Mesendoderm (in vitro differentiated cells): Measurements from ENCODE around the gene DNPH1.

ENCODE experiments used
- DNase-seq: peaks from one replicate; pipeline ENCODE4 v3.0.0; 2013
- H2AK5ac ChIP-seq: 2 replicates; pipeline ENCODE4 v1.6.1; 2013; ENCODE audit warnings: low read length, inconsistent platforms
- H2BK120ac ChIP-seq: 2 replicates; pipeline ENCODE4 v1.6.1; 2013; ENCODE audit warnings: low read depth, mild to moderate bottlenecking, low read length, moderate library complexity, mixed read lengths
- H2BK15ac ChIP-seq: replicated peaks from 2 replicates; pipeline ENCODE4 v1.6.1; 2013; ENCODE audit warnings: low read depth, mild to moderate bottlenecking, moderate library complexity
- H2BK5ac ChIP-seq: 2 replicates; pipeline ENCODE4 v1.6.1; 2013; ENCODE audit warnings: low read length, inconsistent platforms
- H3K18ac ChIP-seq: 2 replicates; pipeline ENCODE4 v1.6.1; 2013; ENCODE audit warnings: mild to moderate bottlenecking, low read length, mixed read lengths
- H3K23ac ChIP-seq: one replicate; pipeline ENCODE4 v1.6.1; 2013; ENCODE audit warnings: low read length
- H3K27ac ChIP-seq: 2 replicates; pipeline ENCODE4 v1.5.1; 2013; ENCODE audit warnings: low read depth, mild to moderate bottlenecking, inconsistent platforms, low read length, moderate library complexity
- H3K27me3 ChIP-seq: 2 replicates; pipeline ENCODE4 v1.6.1; 2013; ENCODE audit warnings: low read length, control low read depth, mild to moderate bottlenecking, inconsistent platforms; ENCODE audit not compliant: insufficient read depth, poor library complexity
- H3K36me3 ChIP-seq: 2 replicates; pipeline ENCODE4 v1.6.1; 2013; ENCODE audit warnings: low read length, inconsistent platforms; ENCODE audit not compliant: control insufficient read depth, insufficient read depth
- H3K4ac ChIP-seq: one replicate; pipeline ENCODE4 v1.6.1; 2013; ENCODE audit warnings: low read depth, mild to moderate bottlenecking, low read length, moderate library complexity
- H3K4me1 ChIP-seq: 2 replicates; pipeline ENCODE4 v1.6.1; 2013; ENCODE audit warnings: low read depth, low read length, inconsistent platforms; ENCODE audit not compliant: control insufficient read depth
- H3K4me2 ChIP-seq: 2 replicates; pipeline ENCODE4 v1.6.1; 2013; ENCODE audit warnings: low read length
- H3K4me3 ChIP-seq: 2 replicates; pipeline ENCODE4 v1.5.1; 2013; ENCODE audit warnings: mild to moderate bottlenecking, low read length
- H3K56ac ChIP-seq: one replicate; pipeline ENCODE4 v1.6.1; 2013; ENCODE audit warnings: low read length
- H3K79me1 ChIP-seq: 2 replicates; pipeline ENCODE4 v1.6.1; 2013; ENCODE audit warnings: low read length, inconsistent platforms
- H3K79me2 ChIP-seq: 2 replicates; pipeline ENCODE4 v1.6.1; 2013; ENCODE audit warnings: mild to moderate bottlenecking, low read length; ENCODE audit not compliant: control insufficient read depth, insufficient read depth
- H3K9ac ChIP-seq: 2 replicates; pipeline ENCODE4 v1.6.1; 2013; ENCODE audit warnings: low read length, inconsistent platforms
- H4K5ac ChIP-seq: one replicate; pipeline ENCODE4 v1.6.1; 2013; ENCODE audit warnings: low read length
- H4K8ac ChIP-seq: one replicate; pipeline ENCODE4 v1.6.1; 2013; ENCODE audit warnings: low read depth, mild to moderate bottlenecking, control low read depth, low read length, moderate library complexity
- WGBS: extraction: QIAGEN DNeasy Blood & Tissue Kit; methylation state at CpG from one replicate; pipeline ENCODE4 v1.1.7; 2013; ENCODE audit warnings: low lambda C conversion rate, missing lambda C conversion rate; ENCODE audit not compliant: insufficient coverage; ENCODE audit errors: extremely low coverage; 5-methylcytosine and 5-hydroxymethylcytosine counted together

DNPH1 gene

DNA sequence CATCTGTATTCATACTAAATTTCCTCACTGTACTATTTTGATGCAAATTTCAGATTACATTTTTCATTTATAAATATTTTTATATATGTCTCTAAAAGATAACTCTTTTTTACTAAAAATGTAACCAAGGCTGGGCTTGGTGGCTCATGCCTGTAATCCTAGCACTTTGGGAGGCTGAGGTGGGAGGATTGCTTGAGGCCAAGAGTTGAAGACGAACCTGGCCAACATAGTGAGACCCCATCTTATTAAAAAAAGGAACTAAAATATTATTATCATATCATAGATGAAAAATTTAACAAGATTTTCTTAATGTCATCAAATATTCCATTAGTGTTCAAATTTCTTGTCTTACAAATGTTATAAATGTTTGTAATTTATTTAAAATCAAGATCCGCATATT lies 6.6 kb upstream of the DNPH1 start:
- H3K18ac ChIP-seq = no peak overlapping the region
- no peak overlapping the region for H3K4ac ChIP-seq
- DNase-seq = no peak
- H3K4me3 ChIP-seq = no peak overlapping the region
- no peak overlapping the region for H2AK5ac ChIP-seq
- no CpG with 5 or more reads among the region's 2 CpGs for WGBS
- H3K23ac ChIP-seq = no peak overlapping the region
- H3K9ac ChIP-seq = no peak overlapping the region
- no peak overlapping the region for H4K5ac ChIP-seq
- H2BK120ac ChIP-seq = no peak overlapping the region
- no peak overlapping the region for H2BK15ac ChIP-seq
- no peak overlapping the region for H2BK5ac ChIP-seq
- no peaks in the 10 kb centered on the region for H3K79me1 ChIP-seq
- no peaks in the 10 kb centered on the region for H3K36me3 ChIP-seq
- peaks cover 3% of the 10 kb centered on the region for H3K27me3 ChIP-seq
- H3K4me2 ChIP-seq = no peak overlapping the region
- H3K56ac ChIP-seq = no peak overlapping the region
- no peaks in the 10 kb centered on the region for H3K79me2 ChIP-seq
- H4K8ac ChIP-seq = no peak overlapping the region
- H3K4me1 ChIP-seq = no peaks in the 10 kb centered on the region
- H3K27ac ChIP-seq = no peak overlapping the region

DNA sequence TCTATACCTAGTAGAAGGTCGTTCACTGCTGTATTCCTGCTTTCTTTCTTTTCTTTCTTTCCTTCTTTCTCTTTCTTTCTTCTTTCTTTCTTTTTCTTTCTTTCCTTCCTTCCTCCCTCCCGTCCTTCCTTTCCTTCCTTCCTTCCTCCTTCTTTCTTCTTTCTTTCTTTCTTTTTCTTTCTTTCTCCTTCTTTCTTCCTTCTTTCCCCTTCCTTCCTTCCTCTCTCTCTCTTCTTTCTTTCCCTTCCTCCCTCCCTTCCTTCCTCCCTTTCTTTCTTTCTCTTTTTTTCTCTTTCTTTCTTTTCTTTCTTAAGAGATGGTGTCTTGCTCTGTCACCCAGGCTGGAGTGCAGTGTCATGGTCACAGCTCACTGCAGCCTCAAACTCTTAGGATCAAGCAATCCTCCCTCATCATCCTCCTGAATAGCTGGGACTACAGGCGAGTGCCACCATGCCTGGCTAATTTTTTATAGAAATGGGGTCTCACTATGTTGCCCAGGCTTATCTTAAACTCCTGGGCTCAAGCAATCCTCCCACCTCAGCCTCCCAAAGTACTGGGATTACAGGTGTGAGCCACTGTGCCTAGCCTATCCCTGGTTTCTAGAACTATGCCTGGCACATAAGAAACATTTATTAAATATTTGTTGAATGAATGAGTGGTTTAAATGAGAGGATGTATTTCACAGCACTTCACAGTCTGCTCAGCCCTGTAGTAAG lies 2.6 kb upstream of the DNPH1 start:
- H2BK5ac ChIP-seq = no peak overlapping the region
- H3K23ac ChIP-seq = no peak overlapping the region
- H2BK120ac ChIP-seq = no peak overlapping the region
- no peak overlapping the region for H4K5ac ChIP-seq
- H3K27me3 ChIP-seq = peaks cover 2% of the 10 kb centered on the region
- no peak overlapping the region for H3K4me3 ChIP-seq
- no peak for DNase-seq
- WGBS = no CpG with 5 or more reads among the region's 3 CpGs
- H4K8ac ChIP-seq = no peak overlapping the region
- H3K9ac ChIP-seq = no peak overlapping the region
- H3K79me2 ChIP-seq = no peaks in the 10 kb centered on the region
- no peak overlapping the region for H2AK5ac ChIP-seq
- H3K27ac ChIP-seq = no peak overlapping the region
- H3K4me2 ChIP-seq = no peak overlapping the region
- H3K18ac ChIP-seq = no peak overlapping the region
- no peaks in the 10 kb centered on the region for H3K79me1 ChIP-seq
- H3K4ac ChIP-seq = no peak overlapping the region
- H2BK15ac ChIP-seq = no peak overlapping the region
- no peaks in the 10 kb centered on the region for H3K4me1 ChIP-seq
- H3K56ac ChIP-seq = no peak overlapping the region
- H3K36me3 ChIP-seq = no peaks in the 10 kb centered on the region

DNA sequence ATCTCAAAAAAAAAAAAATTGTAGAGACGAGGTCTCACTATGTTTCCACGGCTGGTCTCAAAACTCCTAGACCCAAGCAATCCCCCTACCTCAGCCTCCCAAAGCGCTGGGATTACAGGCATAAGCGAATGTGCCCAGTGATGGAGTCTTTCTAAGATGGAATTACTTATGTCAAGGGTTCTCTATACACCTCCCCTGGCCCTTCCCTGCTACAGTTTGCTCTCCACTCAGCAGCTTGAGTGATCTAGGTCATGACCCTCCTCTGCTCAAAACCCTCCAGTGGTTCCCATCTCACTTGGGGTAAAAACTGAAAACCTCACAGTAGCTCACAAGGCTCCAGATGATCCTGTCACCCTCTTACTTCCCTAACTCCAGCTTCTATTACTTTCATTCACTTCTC lies 1.8 kb upstream of the DNPH1 start:
- H3K4me2 ChIP-seq = no peak overlapping the region
- no peak overlapping the region for H3K4ac ChIP-seq
- no peak overlapping the region for H4K5ac ChIP-seq
- no peaks in the 10 kb centered on the region for H3K79me2 ChIP-seq
- no peak overlapping the region for H3K9ac ChIP-seq
- DNase-seq = no peak
- no CpG with 5 or more reads among the region's 4 CpGs for WGBS
- no peak overlapping the region for H2BK120ac ChIP-seq
- H3K4me1 ChIP-seq = no peaks in the 10 kb centered on the region
- H3K27ac ChIP-seq = no peak overlapping the region
- H3K27me3 ChIP-seq = peaks cover 2% of the 10 kb centered on the region
- no peak overlapping the region for H2BK15ac ChIP-seq
- H2BK5ac ChIP-seq = no peak overlapping the region
- H3K56ac ChIP-seq = no peak overlapping the region
- no peak overlapping the region for H3K4me3 ChIP-seq
- no peak overlapping the region for H4K8ac ChIP-seq
- no peak overlapping the region for H2AK5ac ChIP-seq
- no peaks in the 10 kb centered on the region for H3K79me1 ChIP-seq
- H3K18ac ChIP-seq = no peak overlapping the region
- H3K36me3 ChIP-seq = no peaks in the 10 kb centered on the region
- H3K23ac ChIP-seq = no peak overlapping the region

DNA sequence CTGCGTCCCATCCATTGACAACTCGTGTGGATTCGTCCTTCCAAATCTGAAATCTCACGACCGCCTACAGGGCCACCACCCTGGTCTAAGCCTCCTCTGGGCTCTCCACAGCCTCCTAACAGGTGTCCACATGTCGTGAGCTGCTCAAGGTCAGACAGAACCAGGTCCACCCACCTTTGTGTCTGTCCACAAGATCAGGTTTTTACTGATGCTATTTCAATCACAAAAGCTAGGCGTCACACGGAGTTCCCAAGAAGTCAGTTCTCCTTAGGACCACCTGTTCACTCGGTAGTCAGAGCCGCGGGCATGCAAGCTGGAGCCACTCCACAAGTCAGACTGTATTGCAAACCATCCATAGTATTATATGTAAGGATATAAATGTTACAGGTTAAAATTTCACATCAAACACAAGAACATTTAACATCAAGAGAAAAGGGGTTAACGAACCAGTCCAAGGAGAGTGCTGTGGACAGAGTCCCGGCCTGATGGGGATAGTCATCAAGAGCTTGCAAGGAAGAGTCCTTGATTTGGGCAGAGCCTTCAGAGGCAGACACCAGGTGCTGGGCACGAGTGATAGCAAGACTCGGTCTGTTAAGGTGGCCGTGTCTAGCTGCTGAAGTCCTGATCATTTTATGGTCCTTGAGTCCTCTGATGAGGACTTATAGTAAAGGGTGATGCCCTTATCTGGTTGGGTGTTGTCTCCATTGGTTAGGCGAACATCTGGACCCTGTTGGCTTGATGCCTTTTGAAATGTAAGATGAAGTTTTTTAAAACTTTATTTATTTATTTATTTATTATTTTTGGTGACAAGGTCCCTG lies 731 bp upstream of the DNPH1 start:
- no peak overlapping the region for H3K27ac ChIP-seq
- H2BK120ac ChIP-seq = no peak overlapping the region
- H3K4me3 ChIP-seq = no peak overlapping the region
- H3K79me2 ChIP-seq = no peaks in the 10 kb centered on the region
- no peaks in the 10 kb centered on the region for H3K4me1 ChIP-seq
- H4K5ac ChIP-seq = no peak overlapping the region
- no CpG with 5 or more reads among the region's 17 CpGs for WGBS
- no peak overlapping the region for H4K8ac ChIP-seq
- H3K79me1 ChIP-seq = no peaks in the 10 kb centered on the region
- peak overlapping the region; percentile 74 for H3K56ac ChIP-seq
- H3K9ac ChIP-seq = peak overlapping the region; percentile 19
- H2BK5ac ChIP-seq = no peak overlapping the region
- peak overlapping the region; percentile 37 for H3K4me2 ChIP-seq
- peaks cover 2% of the 10 kb centered on the region for H3K27me3 ChIP-seq
- no peak overlapping the region for H3K23ac ChIP-seq
- no peak for DNase-seq
- H2BK15ac ChIP-seq = no peak overlapping the region
- H2AK5ac ChIP-seq = no peak overlapping the region
- no peaks in the 10 kb centered on the region for H3K36me3 ChIP-seq
- H3K18ac ChIP-seq = no peak overlapping the region
- H3K4ac ChIP-seq = no peak overlapping the region

DNA sequence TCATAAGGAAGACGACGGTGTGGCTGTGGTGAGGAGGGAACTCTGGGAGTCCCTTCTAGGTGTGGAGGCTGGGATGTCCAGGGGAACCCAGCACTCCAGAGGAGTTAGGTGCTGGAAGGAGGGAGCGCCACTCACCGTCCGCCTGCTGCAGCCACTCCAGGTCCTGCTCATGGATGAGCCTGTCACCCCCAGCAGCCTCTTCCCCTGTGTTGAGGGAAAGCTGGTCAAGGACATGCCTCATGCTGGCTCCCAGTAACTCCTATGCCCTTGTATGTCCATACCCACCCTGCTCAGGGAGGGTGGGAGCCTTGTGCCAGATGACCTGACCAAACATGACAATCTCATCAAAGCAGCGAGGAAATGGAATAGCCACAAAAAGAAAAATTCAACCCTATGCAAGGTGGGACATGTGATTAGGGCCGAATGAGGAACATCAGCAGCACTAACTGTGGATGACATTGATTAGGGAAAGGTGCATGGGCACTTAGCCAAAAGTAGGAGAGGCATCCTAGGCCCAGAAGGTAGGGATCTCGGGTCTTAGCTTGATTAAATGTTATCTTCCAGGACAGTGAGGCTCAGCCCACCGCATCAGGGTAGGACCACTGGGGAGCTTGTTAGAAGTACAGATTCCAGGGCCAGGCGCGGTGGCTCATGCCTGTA lies 3.0 kb downstream of the DNPH1 start:
- H3K27ac ChIP-seq = no peak overlapping the region
- H2BK5ac ChIP-seq = no peak overlapping the region
- no peak for DNase-seq
- no peak overlapping the region for H2BK120ac ChIP-seq
- no peaks in the 10 kb centered on the region for H3K79me1 ChIP-seq
- H2AK5ac ChIP-seq = no peak overlapping the region
- no peak overlapping the region for H3K4me2 ChIP-seq
- no peak overlapping the region for H3K4ac ChIP-seq
- H4K5ac ChIP-seq = no peak overlapping the region
- no peak overlapping the region for H2BK15ac ChIP-seq
- H3K4me3 ChIP-seq = no peak overlapping the region
- H3K36me3 ChIP-seq = no peaks in the 10 kb centered on the region
- H3K27me3 ChIP-seq = peaks cover 2% of the 10 kb centered on the region
- WGBS = no CpG with 5 or more reads among the region's 11 CpGs
- H3K79me2 ChIP-seq = no peaks in the 10 kb centered on the region
- no peak overlapping the region for H3K9ac ChIP-seq
- H4K8ac ChIP-seq = no peak overlapping the region
- no peak overlapping the region for H3K18ac ChIP-seq
- H3K56ac ChIP-seq = no peak overlapping the region
- no peaks in the 10 kb centered on the region for H3K4me1 ChIP-seq
- no peak overlapping the region for H3K23ac ChIP-seq
